ENCODE measurements around the gene CST3.
"Not testable (repeated sequence)": the region's sequence is repeated elsewhere in the genome, so short reads cannot be mapped to it uniquely, and the experiment has no call there.

Gene CST3

GRCh38 chr20:23627501-23627900 lies 10.3 kb downstream of the CST3 start:
- DNase-seq, result no peak

GRCh38 chr20:23626040-23626620 lies 11.6 kb downstream of the CST3 start:
- DNase-seq, result no peak

GRCh38 chr20:23625236-23625964 lies 12.4 kb downstream of the CST3 start:
- no peak for DNase-seq

- DNase-seq, result no peak
These were observed 13.4 kb downstream of the CST3 start for GRCh38 chr20:23624324-23624691.

- DNase-seq, result no peak
These were observed 14.0 kb downstream of the CST3 start for GRCh38 chr20:23623666-23624323.

GRCh38 chr20:23622839-23623343 lies 14.9 kb downstream of the CST3 start:
- peak in 3 of 14 donors; percentile 15 to 49 (median 48) for DNase-seq

- DNase-seq, result not testable (repeated sequence)
These were observed 15.4 kb downstream of the CST3 start for GRCh38 chr20:23622401-23622800.

GRCh38 chr20:23620670-23621386 lies 16.9 kb downstream of the CST3 start:
- DNase-seq, result not testable (repeated sequence)

GRCh38 chr20:23614163-23614562 lies 23.6 kb downstream of the CST3 start:
- no peak for DNase-seq

- no peak for DNase-seq
These were observed 24.1 kb downstream of the CST3 start for GRCh38 chr20:23613676-23614075.

- DNase-seq, result peak in 1 of 14 donors; percentile 15
These were observed 25.4 kb downstream of the CST3 start for GRCh38 chr20:23612396-23612795.

- DNase-seq, result no peak
These were observed 28.2 kb downstream of the CST3 start for GRCh38 chr20:23609486-23610109.

GRCh38 chr20:23608251-23608846 lies 29.4 kb downstream of the CST3 start:
- DNase-seq, result no peak

GRCh38 chr20:23607497-23608245 lies 30.1 kb downstream of the CST3 start:
- no peak for DNase-seq

GRCh38 chr20:23606652-23607049 lies 31.1 kb downstream of the CST3 start:
- peak in 10 of 14 donors; percentile 25 to 65 (median 38) for DNase-seq

GRCh38 chr20:23605867-23606651 lies 31.7 kb downstream of the CST3 start, which contains the start of gene CST9:
CST9 (minus strand) TSS chr20:23605917; CDS start chr20:23605864, 53 bp downstream.
- DNase-seq, result no peak

GRCh38 chr20:23604306-23604705 lies 33.4 kb downstream of the CST3 start:
- DNase-seq, result no peak

GRCh38 chr20:23603321-23603720 lies 34.4 kb downstream of the CST3 start:
- no peak for DNase-seq

- DNase-seq, result no peak
These were observed 35.1 kb downstream of the CST3 start for GRCh38 chr20:23602699-23603098.

GRCh38 chr20:23602241-23602640 lies 35.5 kb downstream of the CST3 start:
- DNase-seq, result no peak
